MV-4-11 (cell line): Measurements from ENCODE around the gene SDF2.
"Not testable (repeated sequence)": the region's sequence is repeated elsewhere in the genome, so short reads cannot be mapped to it uniquely, and the experiment has no call there.

ENCODE experiments used
- DNase-seq: peaks from one replicate; lab custom pipeline; 2025; lab: John Stamatoyannopoulos, UW

The SDF2 gene

DNA sequence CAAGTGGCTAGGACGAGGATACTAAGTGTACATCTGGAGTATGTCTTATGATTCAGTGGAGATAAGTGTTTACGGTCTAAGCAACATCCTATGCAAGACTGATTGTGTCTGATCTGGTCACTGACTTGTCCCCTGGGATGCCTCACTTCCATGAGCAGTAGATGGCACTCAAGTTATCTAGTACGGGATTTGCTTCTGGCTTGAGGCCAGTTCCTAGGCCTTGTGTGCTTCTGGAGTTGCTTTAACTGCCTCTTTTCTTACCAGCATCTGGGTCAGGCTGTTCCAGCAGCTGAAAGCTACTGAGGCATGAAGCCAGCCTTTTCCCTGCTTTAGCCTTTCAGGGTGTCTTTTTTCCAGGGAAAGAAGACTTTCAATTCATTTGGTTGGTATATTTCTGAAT, 23.3 kb upstream of the SDF2 start:
- no peak for DNase-seq

DNA sequence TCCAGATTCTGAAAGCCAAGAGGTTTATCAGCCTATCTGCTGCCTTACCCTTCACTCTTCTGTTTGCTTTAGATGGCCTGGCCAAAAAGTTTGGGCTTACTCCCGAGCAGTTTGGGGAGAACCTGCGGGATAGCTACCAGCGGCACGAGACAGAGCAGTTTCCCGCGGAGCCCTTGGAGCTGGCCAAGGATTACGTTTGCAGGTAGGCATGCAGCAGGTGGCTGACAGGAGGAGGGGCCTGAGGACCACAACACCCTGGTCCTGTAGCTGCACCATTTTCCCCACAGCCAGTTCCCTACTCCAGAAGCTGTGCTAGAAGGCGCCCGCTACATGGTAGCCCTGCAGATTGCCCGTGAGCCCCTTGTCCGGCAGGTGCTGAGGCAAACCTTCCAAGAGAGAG, 20.9 kb upstream of the SDF2 start:
- DNase-seq = no peak

DNA sequence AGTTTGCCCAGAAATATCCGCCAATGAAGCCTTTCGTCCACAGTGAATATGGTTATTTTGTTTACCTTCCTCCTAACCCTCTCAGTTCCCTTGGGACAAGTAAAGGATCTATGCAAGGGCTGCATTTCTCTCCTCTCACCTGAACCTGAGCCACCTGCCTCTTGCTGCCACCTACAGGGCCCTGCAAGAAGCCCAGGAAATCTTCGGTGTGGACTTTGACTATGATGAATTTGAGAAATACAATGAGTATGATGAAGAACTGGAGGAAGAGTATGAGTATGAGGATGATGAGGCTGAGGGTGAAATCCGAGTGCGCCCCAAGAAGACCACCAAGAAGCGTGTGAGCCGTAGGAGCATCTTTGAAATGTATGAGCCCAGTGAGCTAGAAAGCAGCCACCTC, 14.3 kb upstream of the SDF2 start:
- DNase-seq = no peak

DNA sequence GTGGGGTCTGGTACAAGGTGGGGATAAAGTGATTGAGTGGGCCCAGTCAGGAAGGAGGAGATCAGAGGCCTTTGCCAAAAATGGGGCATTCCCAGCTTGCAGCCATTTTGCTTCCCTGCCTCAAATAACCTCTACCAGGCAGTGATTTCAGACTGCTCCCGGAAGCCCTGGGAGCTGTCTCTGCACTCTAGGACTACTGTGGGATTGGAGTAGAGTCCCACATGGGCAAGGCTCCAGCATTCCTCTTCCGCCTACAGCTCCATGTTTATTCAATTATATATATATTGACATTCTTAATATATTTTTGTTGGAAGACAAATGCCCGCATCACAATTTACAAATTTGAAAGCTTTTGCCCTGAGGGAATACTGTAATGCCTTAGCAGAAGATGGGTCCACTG, 13.8 kb upstream of the SDF2 start:
- DNase-seq = no peak

DNA sequence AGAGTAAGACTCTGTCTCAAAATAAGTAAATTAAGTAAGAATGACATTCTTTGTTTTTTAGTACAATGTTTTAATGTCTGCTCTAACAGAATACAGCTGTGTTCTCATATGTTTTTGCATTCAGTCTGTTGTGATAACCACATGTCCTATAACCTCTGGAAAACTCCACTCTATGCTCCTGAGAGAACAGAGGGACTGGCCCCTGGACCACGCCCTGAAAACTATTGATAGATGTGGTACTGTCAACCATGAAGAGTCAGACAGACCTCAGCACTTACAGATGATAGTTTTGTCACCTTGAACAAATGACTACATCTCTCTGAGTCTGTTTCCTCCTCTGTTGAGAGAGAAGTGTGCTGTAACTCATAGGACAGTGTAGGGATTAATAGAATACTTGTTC, 8.2 kb upstream of the SDF2 start:
- DNase-seq = no peak

DNA sequence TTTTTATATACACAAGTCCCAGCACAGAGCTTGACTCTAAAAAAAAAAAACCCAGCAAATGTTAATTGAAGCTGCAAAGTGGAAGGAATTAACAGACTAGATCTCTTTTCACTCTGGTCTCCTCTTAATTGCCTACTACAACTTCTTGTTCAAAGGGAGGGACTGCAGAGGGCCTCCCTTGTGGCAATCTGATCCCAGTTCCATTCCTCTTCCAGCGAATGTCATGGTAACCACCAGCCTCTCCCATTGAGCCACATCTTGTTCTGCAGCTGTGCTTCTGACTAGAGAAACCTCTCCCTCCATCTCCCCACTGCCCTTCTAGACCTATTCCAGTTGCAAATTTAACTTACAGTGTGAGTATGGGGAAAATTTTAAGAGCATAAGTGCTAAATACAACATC, 6.2 kb upstream of the SDF2 start:
- DNase-seq = no peak

DNA sequence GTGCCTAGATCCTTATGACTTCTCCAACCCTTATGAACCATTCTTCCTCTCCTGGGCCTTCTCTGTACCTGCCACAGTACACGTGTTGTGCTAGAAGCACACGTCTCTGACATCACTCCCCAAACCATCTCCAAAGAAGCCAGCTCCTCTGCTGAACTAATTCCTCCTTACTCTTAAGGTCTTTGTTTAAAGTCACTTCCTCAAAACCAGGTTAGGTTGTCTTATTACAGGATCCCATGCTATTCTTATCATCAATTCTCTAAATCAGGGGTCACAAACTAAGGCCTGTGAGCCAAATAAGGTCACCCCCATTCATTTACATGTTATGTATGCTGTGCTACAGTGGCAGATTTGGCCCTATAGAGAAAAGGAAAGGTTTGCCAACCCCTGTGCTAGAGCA, 4.3 kb upstream of the SDF2 start:
- DNase-seq = peak; percentile 50

DNA sequence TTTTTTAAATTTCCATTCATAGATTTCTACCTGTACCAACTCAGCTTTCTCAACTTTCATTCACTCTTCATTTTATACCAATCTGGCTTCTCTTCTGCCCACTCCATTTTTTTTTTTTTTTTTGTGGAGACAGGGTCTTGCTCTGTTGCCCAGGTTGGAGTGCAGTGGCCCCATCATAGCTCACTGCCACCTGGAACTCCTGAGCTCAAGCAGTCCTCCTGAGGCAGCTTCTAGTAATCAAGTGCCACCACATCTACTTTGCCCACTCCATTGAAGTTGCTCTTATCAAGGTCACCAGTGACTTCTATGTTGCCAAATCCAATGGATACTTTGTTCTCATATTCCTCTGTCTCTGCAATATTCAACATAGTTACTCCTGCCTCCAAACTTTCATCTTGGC, 2.0 kb upstream of the SDF2 start:
- no peak for DNase-seq

DNA sequence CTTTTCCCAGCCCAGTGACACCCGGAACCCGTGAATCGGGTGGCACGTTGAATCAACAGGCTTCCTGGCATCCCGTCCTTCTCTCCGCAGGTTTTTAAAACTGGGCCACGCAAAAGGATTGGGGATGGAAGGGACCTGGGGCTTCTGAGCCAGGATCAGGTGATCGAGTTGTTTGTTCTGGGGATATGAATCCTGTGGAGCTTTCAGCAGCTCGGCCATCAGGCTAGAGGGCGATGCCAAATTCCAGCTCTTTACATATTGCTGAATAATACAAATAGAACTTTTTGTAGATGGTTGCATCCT, 772 bp upstream of the SDF2 start:
- no peak for DNase-seq

DNA sequence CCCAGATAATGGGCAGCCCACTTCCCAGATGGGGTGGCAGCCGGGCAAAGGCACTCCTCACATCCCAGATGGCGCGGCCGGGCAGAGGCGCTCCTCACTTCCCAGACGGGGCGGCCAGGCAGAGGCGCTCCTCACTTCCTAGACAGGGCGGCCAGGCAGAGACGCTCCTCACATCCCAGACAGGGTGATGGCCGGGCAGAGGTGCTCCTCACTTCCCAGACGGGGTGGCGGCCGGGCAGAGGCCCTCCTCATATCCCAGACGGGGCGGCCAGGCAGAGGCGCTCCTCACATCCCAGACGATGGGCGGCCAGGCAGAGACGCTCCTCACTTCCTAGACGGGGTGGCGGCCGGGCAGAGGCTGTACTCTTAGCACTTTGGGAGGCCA, 2.2 kb downstream of the SDF2 start:
- not testable (repeated sequence) for DNase-seq

DNA sequence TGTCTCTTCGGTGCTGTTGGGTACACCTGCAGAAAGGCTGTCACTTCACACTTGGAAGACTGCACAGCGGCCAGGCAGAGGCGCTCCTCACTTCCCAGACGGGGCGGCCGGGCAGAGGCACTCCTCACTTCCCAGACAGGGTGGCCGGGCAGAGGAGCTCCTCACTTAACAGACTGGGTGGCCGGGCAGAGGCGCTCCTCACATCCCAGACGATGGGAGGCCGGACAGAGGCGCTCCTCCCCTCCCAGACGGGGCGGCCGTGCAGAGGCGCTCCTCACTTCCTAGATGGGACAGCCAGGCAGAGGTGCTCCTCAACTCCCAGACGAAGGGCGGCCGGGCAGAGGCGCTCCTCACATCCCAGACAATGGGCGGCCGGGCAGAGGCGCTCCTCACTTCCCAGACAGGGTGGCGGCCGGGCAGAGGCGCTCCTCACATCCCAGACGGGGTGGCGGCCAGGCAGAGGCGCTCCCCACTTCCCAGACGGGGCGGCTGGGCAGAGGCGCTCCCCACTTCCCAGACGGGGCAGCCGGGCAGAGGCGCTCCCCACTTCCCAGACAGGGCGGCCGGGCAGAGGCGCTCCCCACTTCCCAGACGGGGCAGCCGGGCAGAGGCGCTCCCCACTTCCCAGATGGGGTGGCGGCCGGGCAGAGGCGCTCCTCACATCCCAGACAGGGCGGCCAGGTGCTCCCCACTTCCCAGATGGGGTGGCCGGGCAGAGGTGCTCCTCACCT, 2.8 kb downstream of the SDF2 start:
- not testable (repeated sequence) for DNase-seq

DNA sequence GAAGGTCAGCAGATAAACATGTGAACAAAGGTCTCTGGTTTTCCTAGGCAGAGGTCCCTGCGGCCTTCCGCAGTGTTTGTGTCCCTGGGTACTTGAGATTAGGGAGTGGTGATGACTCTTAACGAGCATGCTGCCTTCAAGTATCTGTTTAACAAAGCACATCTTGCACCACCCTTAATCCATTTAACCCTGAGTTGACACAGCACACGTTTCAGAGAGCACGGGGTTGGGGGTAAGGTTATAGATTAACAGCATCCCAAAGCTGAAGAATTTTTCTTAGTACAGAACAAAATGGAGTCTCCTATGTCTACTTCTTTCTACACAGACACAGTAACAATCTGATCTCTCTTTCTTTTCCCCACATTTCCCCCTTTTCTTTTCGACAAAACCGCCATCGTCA, 3.4 kb downstream of the SDF2 start:
- not testable (repeated sequence) for DNase-seq

DNA sequence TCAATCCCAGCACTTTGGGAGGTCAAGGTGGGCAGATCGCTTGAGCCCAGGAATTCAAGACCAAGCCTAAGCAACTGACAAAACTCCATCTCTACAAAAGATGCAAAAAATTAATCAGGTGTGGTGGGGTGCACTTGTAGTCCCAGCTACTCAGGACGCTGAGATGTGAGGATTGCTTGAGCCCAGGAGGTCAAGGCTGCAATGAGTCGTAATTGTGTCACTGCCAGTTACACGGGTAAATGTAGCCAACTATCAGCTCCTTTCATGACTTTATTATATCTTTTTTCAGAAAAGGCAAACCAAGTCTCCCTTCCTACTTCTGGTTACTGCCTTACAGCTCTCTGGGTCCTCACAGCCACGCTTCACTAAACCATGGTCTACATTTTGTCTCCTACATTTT, 4.0 kb downstream of the SDF2 start:
- no peak for DNase-seq

DNA sequence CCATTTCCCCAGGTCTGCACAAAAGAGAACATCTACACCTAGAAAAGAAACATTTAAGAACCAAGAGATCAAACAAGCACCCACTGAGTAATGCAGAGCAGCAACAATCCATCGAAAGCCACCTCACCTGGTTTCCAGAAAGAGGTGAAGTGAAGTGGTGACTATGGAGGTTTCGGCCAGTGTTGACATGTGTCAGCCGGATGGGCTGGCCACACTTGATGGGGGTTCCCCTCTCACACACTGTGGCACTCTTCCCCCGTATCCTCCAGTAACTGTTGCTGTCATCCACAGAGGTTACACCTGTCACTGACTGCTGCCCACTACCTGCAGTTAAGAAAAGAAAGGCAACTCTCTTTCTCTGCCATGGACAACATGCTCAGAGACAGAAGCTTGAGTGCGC, 6.5 kb downstream of the SDF2 start:
- DNase-seq = no peak

DNA sequence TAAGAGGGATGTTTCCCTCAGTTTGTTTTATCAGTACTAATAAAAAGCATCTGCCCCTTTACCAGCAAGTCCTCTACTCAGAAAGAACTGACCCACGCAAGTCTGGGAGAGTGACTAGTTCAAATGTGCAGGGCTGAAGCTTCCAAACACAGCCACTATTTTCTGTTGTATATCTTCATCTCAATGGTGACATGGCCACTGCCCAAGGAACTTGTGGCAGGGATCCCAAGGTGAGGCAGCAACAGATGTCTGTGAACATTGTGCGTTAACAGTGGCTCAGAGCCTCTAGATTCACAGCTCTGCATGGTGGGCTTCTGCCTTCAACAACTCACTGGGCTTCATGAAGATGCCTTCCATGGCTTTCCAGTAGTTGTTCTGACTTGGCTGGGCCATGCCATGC, 13.0 kb downstream of the SDF2 start:
- no peak for DNase-seq

DNA sequence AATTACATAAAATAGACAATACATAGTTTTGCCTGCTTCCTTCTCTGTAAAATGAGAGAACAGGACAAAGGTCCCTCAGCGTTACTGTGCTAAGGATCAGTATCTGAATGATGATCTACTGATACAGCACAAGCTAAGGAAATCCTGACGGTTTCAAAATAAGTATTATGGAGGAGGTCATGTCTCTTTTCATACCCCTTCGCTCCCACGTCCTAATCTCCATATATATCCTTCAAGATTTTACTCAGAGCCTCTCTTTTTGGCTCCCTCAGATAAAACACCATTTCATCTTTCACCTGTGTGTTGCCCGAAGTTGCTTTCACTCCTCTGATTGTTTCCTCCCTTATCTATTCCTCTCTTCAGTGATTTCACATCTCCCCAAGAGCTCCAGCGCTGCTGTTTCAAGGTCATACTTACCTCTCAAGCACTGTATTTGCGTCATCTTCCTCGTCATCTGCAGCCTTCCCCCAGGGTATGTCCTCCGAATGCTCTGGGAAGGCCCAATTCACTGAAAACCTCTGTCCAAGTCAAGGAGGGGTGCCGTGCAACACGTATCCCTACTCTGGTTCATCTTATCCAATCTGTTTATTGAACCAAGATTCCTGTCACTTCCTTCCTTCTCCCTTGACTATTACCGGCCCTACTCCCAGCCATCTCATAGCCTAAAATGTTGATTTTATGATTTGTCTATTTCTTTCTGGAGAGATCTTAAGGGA, 15.5 kb downstream of the SDF2 start:
- no peak for DNase-seq

DNA sequence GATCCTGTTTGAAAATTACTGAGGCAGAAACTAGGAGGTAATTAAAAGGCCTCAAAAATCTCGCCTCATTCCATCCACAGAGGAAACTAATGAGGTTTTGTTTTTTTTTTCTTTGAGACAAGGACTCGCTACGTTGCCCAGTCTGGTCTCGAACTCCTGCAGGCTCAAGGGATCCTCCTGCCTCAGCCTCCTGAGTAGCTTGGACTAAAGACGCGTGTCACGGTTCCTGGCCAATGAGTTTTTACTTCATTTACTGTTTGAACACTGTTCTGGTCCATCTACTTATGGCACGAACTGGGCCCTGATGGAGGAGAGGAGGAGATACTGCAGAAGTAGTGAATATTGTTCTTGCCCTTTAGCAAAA, 16.1 kb downstream of the SDF2 start:
- no peak for DNase-seq

DNA sequence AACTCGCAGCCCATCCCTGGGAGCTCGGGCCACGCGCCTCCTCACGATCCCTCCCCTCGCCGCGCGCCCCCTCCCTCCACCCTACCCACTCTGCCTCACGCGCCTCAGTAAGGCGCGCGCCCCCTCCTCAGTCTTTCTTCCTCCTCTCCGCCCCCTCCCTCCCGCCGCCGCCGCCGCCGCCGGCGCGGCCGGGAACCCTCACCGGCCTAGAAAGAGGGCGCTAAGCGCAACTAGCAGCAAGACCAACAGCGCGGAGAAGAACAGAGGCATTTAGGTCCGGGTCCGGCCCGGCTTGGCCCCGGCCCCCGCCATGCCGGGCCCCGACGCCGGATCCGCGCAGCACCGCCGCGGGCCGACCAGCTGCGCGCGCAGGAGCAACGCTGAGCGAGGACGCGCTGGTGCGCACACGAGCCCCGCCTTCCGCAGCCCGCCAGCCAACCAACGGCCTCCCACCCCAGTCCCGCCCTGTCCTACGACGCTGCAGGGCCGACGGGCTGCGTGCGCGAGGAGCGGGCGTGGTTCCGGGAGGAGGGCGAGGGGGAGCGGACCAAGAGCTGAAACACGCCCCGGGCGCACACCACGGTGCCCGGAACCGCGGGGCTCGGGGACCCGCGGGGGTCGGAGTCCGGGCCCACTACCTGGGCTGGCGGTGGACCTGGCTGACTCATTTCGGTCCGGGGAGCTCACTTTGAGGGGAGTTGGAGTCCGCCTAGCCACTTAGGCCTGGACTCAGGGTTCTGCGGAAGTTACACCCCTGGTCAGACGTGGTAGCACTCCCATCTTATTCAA, 16.7 kb downstream of the SDF2 start, which contains the start of gene BLTP2:
Gene BLTP2, minus strand, starts transcription at position 372 of the 789 bp plus-strand sequence. Its CDS starts 102 bp downstream, at position 270.
- peak; percentile 90 for DNase-seq

DNA sequence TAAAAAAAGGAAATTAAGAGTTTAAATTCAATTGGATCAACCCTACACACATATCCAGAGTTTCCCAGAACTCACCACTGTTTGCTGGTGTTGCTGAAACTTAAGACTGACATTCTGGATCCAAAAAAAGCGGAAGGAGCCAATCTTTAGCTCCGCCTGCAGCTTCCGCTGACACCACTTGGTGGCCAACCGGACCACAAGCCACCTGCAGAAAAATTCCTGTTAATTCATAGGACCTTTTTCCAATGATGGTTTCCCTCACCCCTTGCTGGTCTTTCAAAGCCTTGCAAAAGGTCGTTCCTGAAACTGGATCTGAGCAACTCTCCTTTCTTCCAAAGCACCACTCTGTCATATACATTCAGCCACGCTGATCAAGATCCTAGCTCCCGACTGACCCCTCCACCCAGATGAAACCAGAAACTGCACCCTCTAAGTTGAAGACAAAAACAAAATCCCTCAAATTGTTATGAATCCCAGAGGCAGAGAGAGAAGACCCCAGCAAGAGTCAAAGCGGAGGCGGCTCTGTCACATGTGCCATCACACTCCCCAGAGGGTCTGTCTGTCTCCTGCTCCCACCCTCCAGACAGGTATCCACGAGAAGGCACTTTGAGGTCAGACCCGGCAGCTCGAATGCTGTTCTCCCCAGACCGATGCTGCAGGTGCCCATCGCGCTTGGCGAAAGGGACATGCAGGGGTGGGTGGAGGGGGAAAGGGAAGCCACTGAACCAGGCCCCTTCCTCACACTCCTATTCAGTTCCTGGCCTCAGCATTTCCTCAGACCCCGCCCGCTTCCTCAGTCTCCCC, 17.5 kb downstream of the SDF2 start:
- DNase-seq = peak; percentile 88

DNA sequence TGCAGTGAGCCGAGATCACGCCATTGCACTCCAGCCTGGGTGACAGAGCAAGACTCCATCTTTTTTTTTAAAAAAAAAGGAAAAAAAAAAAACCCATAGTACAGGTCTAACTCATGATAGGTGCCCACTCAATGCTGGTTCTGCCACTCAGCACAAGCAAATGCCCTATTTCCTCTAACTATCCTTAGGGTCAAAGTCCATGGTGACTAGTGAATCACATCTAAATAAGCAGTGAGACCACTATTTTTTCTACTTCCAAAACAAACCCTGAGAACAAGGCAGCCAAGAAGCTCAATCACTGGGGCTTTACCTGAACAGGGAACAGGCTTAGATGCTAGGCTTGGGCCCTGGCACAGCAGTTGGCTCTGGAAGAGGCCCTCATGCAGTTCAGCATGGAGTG, 20.1 kb downstream of the SDF2 start:
- DNase-seq = no peak

DNA sequence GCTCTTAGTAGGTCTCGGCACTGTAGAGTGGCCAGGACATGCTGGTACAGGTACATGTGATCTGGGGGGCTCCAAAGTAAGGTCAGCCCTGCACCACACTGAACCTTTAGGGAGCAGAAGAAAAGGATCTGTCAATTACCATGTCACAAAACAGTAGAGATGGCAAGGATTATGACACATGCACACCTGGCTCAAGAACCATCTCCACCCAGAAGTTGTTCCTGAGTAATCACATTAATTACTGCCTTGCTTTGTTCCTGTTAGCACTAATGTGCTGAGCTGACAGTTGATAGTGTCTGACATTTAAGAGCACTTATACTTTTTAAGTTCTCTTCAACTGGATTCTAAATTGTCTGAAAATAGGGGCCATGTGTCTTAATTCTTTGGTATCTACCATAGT, 26.2 kb downstream of the SDF2 start:
- no peak for DNase-seq

DNA sequence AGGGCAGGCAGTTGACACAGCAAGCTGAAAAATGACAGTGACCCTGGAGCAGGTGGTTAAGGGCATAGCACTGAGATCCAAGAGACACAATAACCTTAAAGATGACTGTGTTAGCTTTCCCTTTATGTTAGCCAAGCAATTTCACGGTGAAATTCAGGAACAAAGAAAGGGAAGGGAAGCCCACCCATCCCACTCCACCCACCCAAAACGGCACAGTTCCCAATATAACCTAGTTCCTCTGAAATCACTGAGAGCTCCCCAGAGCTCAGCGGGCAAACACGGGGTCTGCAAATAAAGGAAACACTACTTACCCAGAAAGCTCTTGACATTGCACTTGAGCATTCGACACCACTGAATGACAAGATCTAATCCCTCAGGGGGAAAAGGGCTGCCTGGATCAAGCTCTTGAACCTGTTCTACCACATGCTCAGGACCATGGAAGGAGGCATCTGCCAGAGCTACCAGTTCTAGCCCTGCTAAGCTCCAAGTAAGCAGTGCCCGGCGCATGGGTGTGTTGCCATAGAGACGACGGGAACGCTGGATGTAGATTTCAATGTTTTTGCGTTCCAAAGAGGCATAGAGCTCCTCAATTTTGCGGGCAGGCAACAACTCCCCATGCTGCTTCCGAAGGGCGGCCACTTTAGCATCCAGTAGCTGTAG, 27.4 kb downstream of the SDF2 start:
- DNase-seq = no peak
